ENCODE results near the gene GOLGA7B.
"Not testable (repeated sequence)": the region's sequence is repeated elsewhere in the genome, so short reads cannot be mapped to it uniquely, and the experiment has no call there.

Gene GOLGA7B

GRCh38 chr10:97828721-97829120, 20.9 kb upstream of the GOLGA7B start:
- H3K27ac ChIP-seq, result no peak overlapping the region
- no peak for DNase-seq (ENCODE audit: low read depth, low spot score)

- DNase-seq (ENCODE audit: low read depth, low spot score), result no peak
- H3K27ac ChIP-seq, result no peak overlapping the region
These were observed 19.6 kb upstream of the GOLGA7B start for GRCh38 chr10:97830064-97830463.

DNA sequence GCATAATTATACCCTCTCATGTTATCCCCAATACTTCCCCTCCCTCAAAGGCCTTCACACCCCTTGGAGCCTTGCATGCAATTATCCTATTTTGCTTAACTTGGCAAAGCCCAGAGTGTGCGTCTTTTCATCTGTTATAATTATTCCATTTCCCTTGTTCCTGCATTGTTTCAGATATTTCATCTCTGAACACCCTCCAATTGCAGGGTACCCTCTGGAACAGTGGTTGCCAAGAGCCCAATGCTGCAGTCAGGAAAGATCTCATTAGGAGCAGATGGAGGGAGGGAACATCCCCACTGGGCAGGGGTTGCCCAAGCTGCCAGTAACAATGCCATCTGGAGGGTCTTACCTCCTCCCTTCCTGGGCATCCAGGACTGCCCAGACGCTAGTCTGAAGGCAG, 18.4 kb upstream of the GOLGA7B start:
- H3K27ac ChIP-seq, result no peak overlapping the region
- no peak for DNase-seq (ENCODE audit: low read depth, low spot score)

GRCh38 chr10:97836446-97836845, 13.2 kb upstream of the GOLGA7B start:
- H3K27ac ChIP-seq, result no peak overlapping the region
- DNase-seq (ENCODE audit: low read depth, low spot score), result no peak

- no peak overlapping the region for H3K27ac ChIP-seq
These were observed 11.6 kb upstream of the GOLGA7B start for GRCh38 chr10:97838091-97838490.

DNA sequence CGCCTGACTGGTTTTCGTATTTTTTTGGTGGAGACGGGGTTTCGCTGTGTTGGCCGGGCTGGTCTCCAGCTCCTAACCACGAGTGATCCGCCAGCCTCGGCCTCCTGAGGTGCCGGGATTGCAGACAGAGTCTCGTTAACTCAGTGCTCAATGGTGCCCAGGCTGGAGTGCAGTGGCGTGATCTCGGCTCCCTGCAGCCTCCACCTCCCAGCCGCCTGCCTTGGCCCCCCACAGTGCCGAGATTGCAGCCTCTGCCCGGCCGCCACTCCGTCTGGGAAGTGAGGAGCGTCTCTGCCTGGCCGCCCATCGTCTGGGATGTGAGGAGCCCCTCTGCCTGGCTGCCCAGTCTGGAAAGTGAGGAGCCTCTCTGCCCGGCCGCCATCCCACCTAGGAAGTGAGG, 8.5 kb upstream of the GOLGA7B start:
- not testable (repeated sequence) for H3K27ac ChIP-seq; DNase-seq (ENCODE audit: low read depth, low spot score)

More at GRCh38 chr10:97838091-97838490, 11.6 kb upstream of the GOLGA7B start:
- no peak for DNase-seq (ENCODE audit: low read depth, low spot score)

DNA sequence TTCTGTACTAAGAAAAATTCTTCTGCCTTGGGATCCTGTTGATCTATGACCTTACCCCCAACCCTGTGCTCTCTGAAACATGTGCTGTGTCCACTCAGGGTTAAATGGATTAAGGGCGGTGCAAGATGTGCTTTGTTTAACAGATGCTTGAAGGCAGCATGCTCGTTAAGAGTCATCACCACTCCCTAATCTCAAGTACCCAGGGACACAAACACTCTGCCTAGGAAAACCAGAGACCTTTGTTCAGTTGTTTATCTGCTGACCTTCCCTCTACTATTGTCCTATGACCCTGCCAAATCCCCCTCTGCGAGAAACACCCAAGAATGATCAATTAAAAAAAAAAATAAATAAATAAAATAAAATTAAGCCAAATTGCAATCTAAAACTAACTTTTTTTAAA, 7.5 kb upstream of the GOLGA7B start:
- H3K27ac ChIP-seq; DNase-seq (ENCODE audit: low read depth, low spot score): not testable (repeated sequence)

DNA sequence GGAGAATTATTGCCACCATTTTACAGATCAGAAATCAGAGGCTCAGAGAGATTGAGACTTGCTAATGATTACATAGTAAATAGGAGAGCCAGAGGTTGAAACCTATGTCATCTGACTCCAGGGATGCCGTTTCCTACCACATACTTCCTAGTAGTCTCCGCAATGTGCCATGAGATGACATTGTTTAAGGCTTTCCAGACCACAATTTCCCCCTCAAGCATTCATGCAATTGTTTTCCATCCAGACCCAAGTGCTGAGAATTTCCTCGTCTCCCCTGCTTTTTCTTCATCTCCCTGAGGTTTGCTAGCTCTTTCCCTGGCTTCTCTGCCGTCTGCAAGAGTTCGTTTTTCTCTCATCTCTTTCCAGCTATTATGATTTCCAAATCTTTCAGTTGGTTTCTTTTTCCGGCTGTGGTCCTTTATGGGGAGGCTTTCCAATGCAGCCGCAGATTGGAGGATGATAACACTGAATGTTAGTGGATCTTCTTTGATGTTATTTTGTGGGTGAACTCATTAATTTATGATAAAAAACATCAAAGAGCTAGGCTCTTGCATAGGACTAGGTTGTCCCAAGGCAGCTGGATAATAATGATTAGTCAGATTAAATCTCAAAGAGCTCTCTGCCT, 6.9 kb upstream of the GOLGA7B start:
- DNase-seq (ENCODE audit: low read depth, low spot score), result no peak
- no peak overlapping the region for H3K27ac ChIP-seq

DNA sequence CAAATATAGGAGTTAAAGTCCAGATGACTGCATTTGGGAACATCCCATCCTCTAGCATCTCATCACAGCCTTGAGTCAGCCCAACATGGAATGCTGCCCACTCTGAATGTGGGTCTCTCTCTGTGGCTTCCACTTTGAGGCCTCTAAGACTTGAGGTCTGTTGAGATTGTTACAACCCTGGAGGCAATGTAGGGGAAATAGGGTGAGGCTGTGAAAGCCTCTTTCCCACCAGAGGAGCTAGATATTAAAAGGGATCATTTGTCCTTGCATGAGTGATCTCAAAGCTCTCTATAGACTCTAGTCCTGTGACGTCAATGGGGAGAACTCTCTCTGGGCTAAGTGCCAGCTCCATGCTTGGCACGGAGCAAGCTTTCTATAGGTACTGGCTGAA, 6.4 kb upstream of the GOLGA7B start:
- DNase-seq (ENCODE audit: low read depth, low spot score), result no peak
- no peak overlapping the region for H3K27ac ChIP-seq

DNA sequence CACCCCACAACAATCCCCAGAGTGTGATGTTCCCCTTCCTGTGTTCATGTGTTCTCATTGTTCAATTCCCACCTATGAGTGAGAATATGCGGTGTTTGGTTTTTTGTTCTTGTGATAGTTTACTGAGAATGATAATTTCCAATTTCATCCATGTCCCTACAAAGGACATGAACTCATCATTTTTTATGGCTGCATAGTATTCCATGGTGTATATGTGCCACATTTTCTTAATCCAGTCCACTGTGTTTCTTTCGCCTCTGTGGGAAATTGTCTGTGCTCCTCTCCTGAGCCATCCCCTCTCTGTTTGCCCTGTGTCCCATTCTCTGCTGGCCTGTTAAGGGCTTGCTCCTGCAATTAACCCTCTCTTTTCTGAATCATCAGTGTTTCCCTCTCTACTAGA, 5.7 kb upstream of the GOLGA7B start:
- DNase-seq (ENCODE audit: low read depth, low spot score); H3K27ac ChIP-seq: not testable (repeated sequence)

GRCh38 chr10:97844678-97845077, 5.0 kb upstream of the GOLGA7B start:
- no peak for DNase-seq (ENCODE audit: low read depth, low spot score)
- no peak overlapping the region for H3K27ac ChIP-seq

GRCh38 chr10:97849103-97849686, 448 bp upstream of the GOLGA7B start:
- H3K27ac ChIP-seq, result peak overlapping the region; percentile 24
- DNase-seq (ENCODE audit: low read depth, low spot score), result no peak

DNA sequence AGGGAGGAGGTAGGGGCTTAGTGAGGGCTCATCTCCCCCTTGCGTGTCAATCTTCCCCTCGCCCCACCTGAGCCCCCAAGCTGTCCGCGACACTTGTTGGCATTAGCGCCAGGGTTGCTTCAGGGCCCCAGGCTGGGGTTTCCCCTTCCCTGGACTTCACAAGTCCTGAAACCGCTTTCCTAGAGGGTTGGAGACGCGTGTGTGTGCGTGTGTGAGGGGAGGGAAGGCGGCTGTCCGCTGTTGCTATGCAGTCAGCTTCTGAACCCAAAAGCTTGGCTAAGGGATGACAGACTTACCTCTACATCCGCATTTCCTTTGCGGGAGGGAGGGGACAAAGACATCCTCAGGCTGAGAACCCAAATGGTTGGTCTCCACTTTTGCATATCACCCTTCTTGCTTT, 803 bp downstream of the GOLGA7B start:
- H3K27ac ChIP-seq, result no peak overlapping the region
- DNase-seq (ENCODE audit: low read depth, low spot score), result no peak

DNA sequence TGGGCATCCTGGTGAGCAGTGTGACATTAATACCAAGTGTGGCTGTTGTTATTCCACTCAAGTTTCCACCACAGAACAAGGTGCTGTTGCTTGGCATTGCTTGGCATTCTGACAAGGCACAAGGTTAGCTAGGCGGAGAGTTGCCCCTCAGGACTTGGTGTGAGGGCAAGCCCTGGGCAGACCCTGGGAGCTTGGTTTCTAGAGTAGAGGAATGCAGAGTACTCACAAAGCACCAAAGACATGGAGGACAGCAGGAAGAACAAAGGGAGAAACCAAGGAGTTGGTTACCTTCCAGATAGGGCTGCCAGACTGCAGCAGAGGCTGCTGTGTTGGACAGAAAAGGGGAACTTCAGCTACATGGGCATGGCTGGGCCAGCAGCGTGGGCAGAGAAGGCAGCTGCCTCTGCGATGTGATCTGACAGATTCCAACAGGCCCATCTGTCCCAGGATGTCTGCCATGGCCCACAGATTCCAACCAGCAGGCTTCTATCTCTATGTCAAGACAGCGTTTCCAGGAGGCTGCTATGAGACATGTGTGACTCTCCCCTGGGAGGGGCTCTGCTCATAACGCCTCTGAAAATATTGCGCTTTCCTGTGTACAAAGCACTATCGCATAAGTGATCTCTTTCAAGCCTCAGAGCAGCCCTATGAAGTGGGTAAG, 1.8 kb downstream of the GOLGA7B start:
- DNase-seq (ENCODE audit: low read depth, low spot score), result no peak
- H3K27ac ChIP-seq, result peak overlapping the region; percentile 8

DNA sequence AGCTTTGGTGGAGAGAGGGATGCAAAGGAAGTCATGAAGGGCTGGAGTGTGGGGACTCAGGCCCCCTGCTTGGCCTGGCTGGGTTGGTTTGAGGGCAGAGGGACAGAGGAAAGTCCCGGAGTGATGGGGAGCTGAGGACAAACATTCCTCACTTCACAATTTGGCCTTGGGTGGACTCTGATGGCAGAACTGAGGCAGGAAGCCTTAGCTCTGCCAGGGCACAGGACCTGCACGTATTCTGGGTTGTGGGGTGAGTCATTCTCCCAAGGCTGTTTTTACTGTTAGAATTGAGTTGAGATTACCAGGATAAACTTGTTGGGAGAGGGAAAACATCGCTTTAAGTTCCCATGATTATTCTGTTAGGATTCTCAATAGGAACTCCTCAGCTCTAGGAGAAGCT, 2.6 kb downstream of the GOLGA7B start:
- no peak for DNase-seq (ENCODE audit: low read depth, low spot score)
- peak overlapping the region; percentile 8 for H3K27ac ChIP-seq

GRCh38 chr10:97852840-97853405, 3.3 kb downstream of the GOLGA7B start:
- no peak for DNase-seq (ENCODE audit: low read depth, low spot score)
- H3K27ac ChIP-seq, result no peak overlapping the region

DNA sequence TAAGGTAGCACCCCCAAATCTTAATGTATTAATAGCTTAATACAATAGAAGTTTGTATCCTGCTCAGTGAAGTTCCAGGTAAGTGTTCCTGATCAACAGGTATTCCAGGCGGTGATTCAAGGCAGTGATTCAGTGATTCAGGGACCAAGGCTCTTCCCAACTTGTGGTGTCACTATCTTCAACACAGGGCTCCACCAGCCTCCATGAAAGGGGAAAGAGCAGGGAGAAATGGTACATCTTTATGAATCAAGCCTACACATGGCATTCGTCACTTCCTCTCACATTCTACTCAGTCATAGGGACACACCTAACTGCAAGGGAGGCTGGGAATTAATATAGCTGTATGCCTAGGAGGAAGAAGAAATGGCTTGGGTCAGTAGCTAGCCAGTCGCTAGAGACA, 5.1 kb downstream of the GOLGA7B start:
- DNase-seq (ENCODE audit: low read depth, low spot score), result no peak

GRCh38 chr10:97858001-97858439, 8.4 kb downstream of the GOLGA7B start:
- DNase-seq (ENCODE audit: low read depth, low spot score), result no peak
- H3K27ac ChIP-seq, result no peak overlapping the region

More for the DNA sequence above, 5.1 kb downstream of the GOLGA7B start:
- peak overlapping the region; percentile 42 for H3K27ac ChIP-seq

GRCh38 chr10:97861097-97861750, 11.6 kb downstream of the GOLGA7B start:
- H3K27ac ChIP-seq, result no peak overlapping the region
- peak; percentile 66 for DNase-seq (ENCODE audit: low read depth, low spot score)

DNA sequence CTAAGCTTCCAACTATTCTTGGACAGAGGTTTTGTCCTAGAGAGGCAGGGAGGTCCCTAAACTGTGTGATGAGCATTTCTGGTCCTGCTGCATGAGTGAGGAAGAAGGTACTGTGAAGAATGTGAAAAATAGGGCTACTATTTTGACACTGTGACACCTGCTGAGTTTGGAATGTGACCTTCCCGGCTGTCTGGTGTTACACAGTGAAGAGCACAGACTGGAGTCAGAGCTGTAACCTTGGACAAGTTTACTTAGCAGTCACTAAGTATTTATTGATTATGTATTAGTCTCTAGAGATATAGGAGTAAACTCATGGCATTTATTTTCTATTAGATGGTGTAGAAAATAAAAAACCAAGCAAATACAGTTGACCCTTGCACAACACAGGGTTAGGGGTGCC, 12.3 kb downstream of the GOLGA7B start:
- no peak overlapping the region for H3K27ac ChIP-seq
- DNase-seq (ENCODE audit: low read depth, low spot score), result no peak

- no peak for DNase-seq (ENCODE audit: low read depth, low spot score)
- H3K27ac ChIP-seq, result no peak overlapping the region
These were observed 14.2 kb downstream of the GOLGA7B start for GRCh38 chr10:97863808-97864207.
